PC-9 (cell line): Measurements from ENCODE around the gene PTPRM.

Source experiments
- CTCF ChIP-seq: fragments of 200-600 bp; sonication (generic); conservative IDR thresholded peaks from 2 replicates; pipeline ENCODE4 v1.6.1; 2017; ENCODE audit warnings: mixed run types, antibody characterized with exemption, mild to moderate bottlenecking, moderate library complexity
- EZH2 ChIP-seq: fragments of 200-600 bp; sonication (generic); IDR thresholded peaks from 2 replicates; pipeline ENCODE4 v1.8.0; 2017; ENCODE audit warnings: antibody characterized with exemption, low read depth

GRCh38 chr18:7957297-7957696 is 390.2 kb downstream of the PTPRM start:
- TF ChIP-seq CTCF = no peak
- no peak for TF ChIP-seq EZH2
